CD14-positive monocyte (primary cell): Measurements from ENCODE around the gene PIM3. TPM values are rescaled to one million over a fixed set of nuclear protein-coding genes. Genes with fewer than 3 reads are reported as not detected.

Source experiments
- DNase-seq, 3 donors: peaks; one replicate each; pipeline ENCODE4 v3.0.0-alpha.2; 2011 to 2022
- H2AFZ ChIP-seq: 2 replicates; pipeline ENCODE4 v1.6.0; 2012; ENCODE audit warnings: mild to moderate bottlenecking, low read depth, low read length, inconsistent platforms; ENCODE audit not compliant: insufficient read depth, poor library complexity, severe bottlenecking
- H3K27ac ChIP-seq, 2 donors: 1 replicate in 1 of 2; 2 replicates in 1 of 2; pipeline ENCODE4 v1.5.1; 2012 to 2013; ENCODE audit warnings: low read length in 2 of 2, control low read depth in 1 of 2, inconsistent platforms in 1 of 2, low read depth in 1 of 2, mild to moderate bottlenecking in 1 of 2
- H3K27me3 ChIP-seq, 2 donors: one replicate each; pipeline versions ENCODE4 v1.6.0 to v1.6.1; 2011 to 2013; ENCODE audit warnings: low read length in 2 of 2; ENCODE audit not compliant: control insufficient read depth in 2 of 2, insufficient read depth in 2 of 2
- H3K36me3 ChIP-seq, 2 donors: replicated peaks in 1 of 2; 1 replicate in 1 of 2; 2 replicates in 1 of 2; pipeline versions ENCODE4 v1.5.1 to v1.6.1; 2012 to 2013; ENCODE audit warnings: low read length in 2 of 2, control low read depth in 1 of 2, inconsistent platforms in 1 of 2, mild to moderate bottlenecking in 1 of 2; ENCODE audit not compliant: insufficient read depth in 2 of 2, control insufficient read depth in 1 of 2
- H3K4me1 ChIP-seq, 2 donors: 1 replicate in 1 of 2; 2 replicates in 1 of 2; pipeline versions ENCODE4 v1.5.1 to v1.6.1; 2012 to 2013; ENCODE audit warnings: low read length in 2 of 2, control low read depth in 1 of 2, inconsistent platforms in 1 of 2, mild to moderate bottlenecking in 1 of 2, moderate library complexity in 1 of 2; ENCODE audit not compliant: insufficient read depth in 2 of 2, control insufficient read depth in 1 of 2
- H3K4me2 ChIP-seq: replicated peaks from 2 replicates; pipeline ENCODE3; 2012; ENCODE audit warnings: low read length, moderate library complexity, mild to moderate bottlenecking; ENCODE audit not compliant: poor library complexity, severe bottlenecking; ENCODE audit errors: extremely low read depth
- H3K4me3 ChIP-seq, 3 experiments: fragments of 200-600 bp in 1 of 3; sonication (generic) in 1 of 3; replicated peaks in 1 of 3; 1 replicate in 2 of 3; 2 replicates in 1 of 3; pipeline ENCODE4 v1.5.1; 2011 to 2013; ENCODE audit warnings: low read length in 3 of 3, mild to moderate bottlenecking in 3 of 3, control low read depth in 2 of 3, low read depth in 2 of 3, inconsistent platforms in 1 of 3, moderate library complexity in 1 of 3
- H3K79me2 ChIP-seq: 2 replicates; pipeline ENCODE4 v1.6.0; 2012; ENCODE audit warnings: mild to moderate bottlenecking, control low read depth, inconsistent platforms, low read length, moderate library complexity; ENCODE audit not compliant: insufficient read depth
- H3K9ac ChIP-seq: 2 replicates; pipeline ENCODE4 v1.6.0; 2017; ENCODE audit warnings: low read length, mild to moderate bottlenecking; ENCODE audit not compliant: insufficient read depth, poor library complexity, severe bottlenecking
- H3K9me3 ChIP-seq, 2 donors: replicated peaks in 1 of 2; 1 replicate in 1 of 2; 2 replicates in 1 of 2; pipeline versions ENCODE4 v1.5.1 to v1.6.1; 2012 to 2013; ENCODE audit warnings: low read length in 2 of 2, control low read depth in 1 of 2; ENCODE audit not compliant: control insufficient read depth in 1 of 2, insufficient read depth in 1 of 2
- H4K20me1 ChIP-seq: 2 replicates; pipeline ENCODE4 v1.6.0; 2012; ENCODE audit warnings: mild to moderate bottlenecking, low read length, control low read depth, moderate library complexity; ENCODE audit not compliant: insufficient read depth
- H3K27ac Mint-ChIP-seq, 7 donors: one replicate each; pipeline ENCODE4 v1.8.0; 2020; ENCODE audit warnings: mild to moderate bottlenecking in 7 of 7, mixed read lengths in 7 of 7, moderate library complexity in 6 of 7, inconsistent platforms in 2 of 7
- H3K27me3 Mint-ChIP-seq, 3 donors: one replicate each; pipeline ENCODE4 v1.8.0; 2021 to 2022; ENCODE audit warnings: low read depth in 3 of 3, mild to moderate bottlenecking in 3 of 3, mixed read lengths in 3 of 3, moderate library complexity in 3 of 3, inconsistent platforms in 1 of 3
- H3K36me3 Mint-ChIP-seq, 2 donors: one replicate each; pipeline ENCODE4 v1.8.0; 2020; ENCODE audit warnings: mixed read lengths in 2 of 2, inconsistent platforms in 1 of 2, mild to moderate bottlenecking in 1 of 2
- H3K4me1 Mint-ChIP-seq: one replicate; pipeline ENCODE4 v1.8.0; 2020; ENCODE audit warnings: mild to moderate bottlenecking, mixed read lengths
- H3K4me3 Mint-ChIP-seq, 2 donors: one replicate each; pipeline ENCODE4 v1.8.0; 2020; ENCODE audit warnings: mild to moderate bottlenecking in 2 of 2, mixed read lengths in 2 of 2, moderate library complexity in 1 of 2
- H3K9me3 Mint-ChIP-seq, 7 donors: one replicate each; pipeline ENCODE4 v1.8.0; 2020 to 2022; ENCODE audit warnings: mixed read lengths in 7 of 7, mild to moderate bottlenecking in 6 of 7, moderate library complexity in 6 of 7, inconsistent platforms in 2 of 7
- CTCF ChIP-seq: fragments of 200-600 bp; IDR thresholded peaks from one replicate; pipeline ENCODE4 v1.8.0; 2022; ENCODE audit warnings: antibody characterized with exemption, mild to moderate bottlenecking
- WGBS: methylation state at CpG from one replicate; pipeline ENCODE4 v1.1.5; 2013; ENCODE audit warnings: missing lambda C conversion rate; ENCODE audit not compliant: insufficient coverage; 5-methylcytosine and 5-hydroxymethylcytosine counted together
- intact Hi-C, 2 donors: fragments of 100-400 bp; cut with micrococcal nuclease; formaldehyde crosslinking; loops; one replicate each; pipeline versions ENCODE4 v1.15.0 to v1.15.1; 2023
- polyA plus RNA-seq, 3 donors: library from polyadenylated mRNA; depleted of rRNA in 1 of 3; unstranded in 2 of 3; stranded (reverse) in 1 of 3; fragments of 300-500 nt in 2 of 3; fragments of >200 nt in 1 of 3; fragmentation: Illumina TruSeq in 2 of 3; gene quantifications; 1 replicate in 2 of 3; 2 replicates in 1 of 3; pipeline ENCODE4 v1.2.3, GENCODE V29; 2012 to 2021

PIM3 gene
- polyA plus RNA-seq, 3 donors: 38.8 to 135 (median 40.4) TPM

GRCh38 chr22:50002791-50003190 is 42.2 kb downstream of the PIM3 start:
- Mint-ChIP-seq H3K4me3 (peak overlapping the region in 1 of 2 donors; percentile 56), H3K36me3 (no peaks in the 10 kb centered on the region), H3K27ac (no peak overlapping the region), H3K9me3 (peaks cover 0 to 2% (median 0%) of the 10 kb centered on the region in 7 donors), H3K4me1 (peaks cover 15% of the 10 kb centered on the region), H3K27me3 (peaks cover 3 to 15% (median 5%) of the 10 kb centered on the region in 3 donors)
- no peak for TF ChIP-seq CTCF
- H3K27me3 ChIP-seq: peaks cover 0 to 16% of the 10 kb centered on the region in 2 donors
- H2AFZ ChIP-seq: no peak overlapping the region
- WGBS: 83% methylated on average over 7 of the region's 7 CpGs
- no peak overlapping the region for H3K27ac ChIP-seq
- H3K4me2 ChIP-seq: no peak overlapping the region
- no peaks in the 10 kb centered on the region for H3K36me3 ChIP-seq
- intact Hi-C loops: no loop called here
- H3K9ac ChIP-seq: no peak overlapping the region
- H3K9me3 ChIP-seq: no peaks in the 10 kb centered on the region
- H3K4me1 ChIP-seq: peaks cover 15 to 20% of the 10 kb centered on the region in 2 donors
- DNase-seq: no peak
- no peak overlapping the region for H3K4me3 ChIP-seq
- no peaks in the 10 kb centered on the region for H4K20me1 ChIP-seq
- H3K79me2 ChIP-seq: no peaks in the 10 kb centered on the region

GRCh38 chr22:50004918-50005317 is 44.3 kb downstream of the PIM3 start:
- intact Hi-C loops: no loop called here
- Histone ChIP-seq H2AFZ (no peak overlapping the region), H3K9ac (no peak overlapping the region), H4K20me1 (no peaks in the 10 kb centered on the region), H3K79me2 (no peaks in the 10 kb centered on the region), H3K27ac (no peak overlapping the region), H3K36me3 (no peaks in the 10 kb centered on the region), H3K9me3 (no peaks in the 10 kb centered on the region), H3K27me3 (peaks cover 0 to 19% of the 10 kb centered on the region in 2 donors), H3K4me1 (peaks cover 10 to 12% of the 10 kb centered on the region in 2 donors), H3K4me3 (no peak overlapping the region), H3K4me2 (no peak overlapping the region)
- no CpG with 5 or more reads among the region's 4 CpGs for WGBS
- Mint-ChIP-seq H3K4me1 (peaks cover 10% of the 10 kb centered on the region), H3K9me3 (peaks cover 0 to 3% (median 0%) of the 10 kb centered on the region in 7 donors), H3K27ac (no peak overlapping the region), H3K36me3 (no peaks in the 10 kb centered on the region), H3K27me3 (peaks cover 6 to 14% (median 10%) of the 10 kb centered on the region in 3 donors), H3K4me3 (no peak overlapping the region)
- TF ChIP-seq CTCF: no peak
- no peak for DNase-seq
